ENCODE results near the gene SEH1L. TPM values are rescaled to one million over a fixed set of nuclear protein-coding genes. Genes with fewer than 3 reads are reported as not detected.
A peak's percentile ranks its signal among the peaks of the same experiment; 100 is the strongest.
"Not testable (repeated sequence)": the region's sequence is repeated elsewhere in the genome, so short reads cannot be mapped to it uniquely, and the experiment has no call there.

SEH1L gene, protein sequence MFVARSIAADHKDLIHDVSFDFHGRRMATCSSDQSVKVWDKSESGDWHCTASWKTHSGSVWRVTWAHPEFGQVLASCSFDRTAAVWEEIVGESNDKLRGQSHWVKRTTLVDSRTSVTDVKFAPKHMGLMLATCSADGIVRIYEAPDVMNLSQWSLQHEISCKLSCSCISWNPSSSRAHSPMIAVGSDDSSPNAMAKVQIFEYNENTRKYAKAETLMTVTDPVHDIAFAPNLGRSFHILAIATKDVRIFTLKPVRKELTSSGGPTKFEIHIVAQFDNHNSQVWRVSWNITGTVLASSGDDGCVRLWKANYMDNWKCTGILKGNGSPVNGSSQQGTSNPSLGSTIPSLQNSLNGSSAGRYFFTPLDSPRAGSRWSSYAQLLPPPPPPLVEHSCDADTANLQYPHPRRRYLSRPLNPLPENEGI
- total RNA-seq: 10 to 100 TPM; 77.8 to 94.5 TPM

- peaks cover 5 to 13% of the 10 kb centered on the region in 2 donors for H3K36me3 Mint-ChIP-seq (ENCODE audit: insufficient read depth in 2 of 2)
- peaks cover 53% of the 10 kb centered on the region for H3K4me1 Mint-ChIP-seq (ENCODE audit: low read depth)
- no peaks in the 10 kb centered on the region for H3K9me3 Mint-ChIP-seq
- H3K4me3 Mint-ChIP-seq: peak within 1 kb of the TSS; percentile 87 to 96
- DNase-seq: peak; percentile 99 to 100
- no peaks in the 10 kb centered on the region for H3K27me3 Mint-ChIP-seq (ENCODE audit: low read depth)
- ATAC-seq (replicated peaks in 1 of 2): peak; percentile 85 to 86
- peak within 1 kb of the TSS; percentile 89 for H3K27ac Mint-ChIP-seq
These were observed at the start of gene SEH1L for GRCh38 chr18:12947285-12948049. Gene SEH1L (plus strand): TSS chr18:12948011. CDS start chr18:12948122, 111 bp downstream.

DNA sequence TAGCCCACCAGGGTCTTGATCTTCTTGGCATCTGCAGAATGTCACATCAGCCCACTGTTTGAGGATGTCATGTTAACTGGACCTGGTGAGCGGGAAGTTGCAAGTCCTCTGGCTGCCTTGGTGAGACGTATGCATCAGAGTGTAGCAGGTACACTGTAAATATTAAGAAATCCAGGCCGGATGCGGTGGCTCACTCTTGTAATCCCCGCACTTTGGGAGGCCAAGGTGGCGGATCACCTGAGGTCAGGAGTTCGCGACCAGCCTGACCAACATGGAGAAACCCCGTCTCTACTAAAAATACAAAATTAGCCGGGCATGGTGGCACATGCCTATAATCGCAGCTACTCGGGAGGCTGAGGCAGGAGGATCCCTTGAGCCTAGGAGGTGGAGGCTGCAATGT is 46.6 kb upstream of the SEH1L start:
- not testable (repeated sequence) for H3K27ac Mint-ChIP-seq; ATAC-seq (replicated peaks in 1 of 2); H3K4me1 Mint-ChIP-seq (ENCODE audit: low read depth); H3K36me3 Mint-ChIP-seq (ENCODE audit: insufficient read depth in 2 of 2); H3K9me3 Mint-ChIP-seq; DNase-seq; H3K4me3 Mint-ChIP-seq; H3K27me3 Mint-ChIP-seq (ENCODE audit: low read depth)

- DNase-seq (peak; percentile 46 to 60), ATAC-seq (replicated peaks in 1 of 2) (peak; percentile 51 to 71)
- Mint-ChIP-seq H3K36me3 (ENCODE audit: insufficient read depth in 2 of 2) (no peaks in the 10 kb centered on the region), H3K4me1 (ENCODE audit: low read depth) (peaks cover 6% of the 10 kb centered on the region), H3K9me3 (no peaks in the 10 kb centered on the region), H3K27ac (peak overlapping the region; percentile 90), H3K27me3 (ENCODE audit: low read depth) (no peaks in the 10 kb centered on the region), H3K4me3 (peak overlapping the region; percentile 48 to 58)
These were observed 43.7 kb upstream of the SEH1L start for GRCh38 chr18:12904012-12904516.

- Mint-ChIP-seq H3K9me3 (no peaks in the 10 kb centered on the region), H3K4me1 (ENCODE audit: low read depth) (peaks cover 13% of the 10 kb centered on the region), H3K27ac (no peak overlapping the region), H3K27me3 (ENCODE audit: low read depth) (no peaks in the 10 kb centered on the region), H3K4me3 (no peak overlapping the region), H3K36me3 (ENCODE audit: insufficient read depth in 2 of 2) (no peaks in the 10 kb centered on the region)
- DNase-seq (no peak), ATAC-seq (replicated peaks in 1 of 2) (no peak)
These were observed 41.7 kb upstream of the SEH1L start for GRCh38 chr18:12906119-12906518.

GRCh38 chr18:12906773-12907172 is 41.0 kb upstream of the SEH1L start:
- no peak for DNase-seq
- Mint-ChIP-seq H3K9me3 (no peaks in the 10 kb centered on the region), H3K27ac (no peak overlapping the region), H3K27me3 (ENCODE audit: low read depth) (no peaks in the 10 kb centered on the region), H3K4me1 (ENCODE audit: low read depth) (peaks cover 18% of the 10 kb centered on the region), H3K4me3 (no peak overlapping the region), H3K36me3 (ENCODE audit: insufficient read depth in 2 of 2) (no peaks in the 10 kb centered on the region)
- ATAC-seq (replicated peaks in 1 of 2): no peak

GRCh38 chr18:12907258-12907925 is 40.4 kb upstream of the SEH1L start:
- Mint-ChIP-seq H3K9me3 (no peaks in the 10 kb centered on the region), H3K27ac (no peak overlapping the region), H3K27me3 (ENCODE audit: low read depth) (no peaks in the 10 kb centered on the region)

GRCh38 chr18:12908706-12909105 is 39.1 kb upstream of the SEH1L start:
- H3K36me3 Mint-ChIP-seq (ENCODE audit: insufficient read depth in 2 of 2): peaks cover 2 to 10% of the 10 kb centered on the region in 2 donors

More at GRCh38 chr18:12907258-12907925, 40.4 kb upstream of the SEH1L start:
- ATAC-seq (replicated peaks in 1 of 2) (no peak), DNase-seq (no peak)
- Mint-ChIP-seq H3K36me3 (ENCODE audit: insufficient read depth in 2 of 2) (no peaks in the 10 kb centered on the region), H3K4me3 (no peak overlapping the region), H3K4me1 (ENCODE audit: low read depth) (peaks cover 18% of the 10 kb centered on the region)

DNA sequence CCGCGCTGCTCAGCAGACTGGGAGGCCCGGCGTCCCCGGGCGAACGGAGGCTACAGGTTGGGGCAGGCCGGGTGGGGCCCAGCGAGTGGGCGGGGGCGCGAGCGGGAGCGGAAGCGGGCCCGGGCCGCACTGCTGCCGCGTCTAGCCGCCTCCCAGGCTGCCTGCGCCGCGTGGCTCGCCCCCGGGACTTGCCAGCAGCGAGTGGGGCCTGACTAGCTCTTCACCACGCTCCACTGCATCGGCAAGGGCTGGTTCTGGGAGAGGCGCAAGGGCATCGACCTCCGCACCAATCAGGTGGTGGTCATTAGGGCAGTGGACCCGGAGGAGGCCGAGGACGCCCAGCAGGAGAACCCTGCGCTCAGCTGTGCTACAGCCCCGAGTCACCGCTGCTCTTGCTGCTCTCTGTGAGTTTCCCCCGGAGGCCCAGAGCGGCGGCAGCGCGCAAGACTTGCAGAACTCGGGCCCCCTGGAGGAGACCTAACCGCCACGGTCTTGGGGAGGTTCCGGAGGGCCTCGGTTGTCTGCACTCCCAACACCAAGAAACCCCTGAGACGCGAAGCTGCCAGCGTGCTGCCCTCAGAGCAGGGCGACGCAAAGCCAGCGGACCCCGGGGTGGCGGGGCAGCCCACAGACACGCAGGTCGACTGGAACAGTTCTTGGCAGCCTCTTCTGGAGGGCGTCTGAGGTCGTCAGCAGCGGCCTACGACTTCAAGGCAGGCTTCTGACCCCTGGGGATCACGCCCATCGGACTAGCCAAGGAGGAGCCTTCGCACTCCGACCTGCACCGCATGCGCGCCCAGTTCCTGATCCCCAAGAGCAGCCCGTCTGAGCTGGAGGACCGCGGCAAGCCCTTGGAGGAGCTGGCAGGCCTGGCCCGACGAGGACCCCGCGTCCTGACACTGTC is 36.5 kb upstream of the SEH1L start:
- H3K27me3 Mint-ChIP-seq (ENCODE audit: low read depth): no peaks in the 10 kb centered on the region
- H3K4me3 Mint-ChIP-seq: peak overlapping the region; percentile 69 to 74
- ATAC-seq (replicated peaks in 1 of 2) (peak; percentile 93 to 97), DNase-seq (peak; percentile 75)
- no peak overlapping the region for H3K27ac Mint-ChIP-seq
- peaks cover 2 to 13% of the 10 kb centered on the region in 2 donors for H3K36me3 Mint-ChIP-seq (ENCODE audit: insufficient read depth in 2 of 2)
- H3K9me3 Mint-ChIP-seq: peaks cover 6 to 8% of the 10 kb centered on the region in 2 donors
- H3K4me1 Mint-ChIP-seq (ENCODE audit: low read depth): peaks cover 12% of the 10 kb centered on the region

More at GRCh38 chr18:12908706-12909105, 39.1 kb upstream of the SEH1L start:
- Mint-ChIP-seq H3K27me3 (ENCODE audit: low read depth) (no peaks in the 10 kb centered on the region), H3K4me3 (no peak overlapping the region), H3K4me1 (ENCODE audit: low read depth) (peaks cover 18% of the 10 kb centered on the region), H3K27ac (no peak overlapping the region), H3K9me3 (peaks cover 6% of the 10 kb centered on the region in 2 donors)
- ATAC-seq (replicated peaks in 1 of 2) (no peak), DNase-seq (no peak)

DNA sequence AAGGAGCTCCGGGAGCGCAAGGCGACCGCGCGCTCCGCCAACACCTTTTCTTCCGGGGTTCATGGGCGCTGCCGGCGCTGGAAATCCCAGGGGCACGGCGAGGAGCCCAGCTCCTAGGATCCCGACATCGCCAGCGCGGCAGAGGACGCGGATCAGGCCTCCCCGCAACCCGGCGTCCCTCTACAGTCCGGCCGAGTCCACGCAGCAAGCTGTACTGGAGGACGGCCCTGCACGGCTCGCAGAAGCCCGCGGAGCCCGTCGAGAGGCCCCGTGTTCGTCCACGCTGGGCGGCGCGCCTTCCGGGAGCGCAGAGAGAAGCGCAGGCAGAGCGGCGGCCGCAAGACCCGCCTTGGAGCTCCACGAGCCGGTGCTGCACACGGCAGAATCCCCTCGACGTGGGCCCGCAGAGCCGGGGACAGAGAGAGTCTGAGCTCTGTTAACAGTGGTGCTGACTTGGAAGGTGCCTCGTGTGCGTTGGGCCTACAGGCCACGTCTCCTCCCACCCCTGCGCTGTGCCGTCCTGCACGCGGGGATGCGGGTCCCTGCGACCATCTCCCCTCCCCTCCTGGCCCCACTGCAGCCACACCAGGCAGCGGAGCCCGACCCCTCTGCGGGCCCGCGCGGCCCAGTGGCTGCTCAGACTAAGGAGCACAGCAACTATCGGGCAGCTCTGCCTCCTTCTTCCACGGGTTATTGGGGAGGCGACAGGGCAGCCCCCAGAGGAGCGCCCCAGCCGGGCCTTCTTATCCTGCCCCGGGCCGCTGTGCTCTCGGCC is 35.7 kb upstream of the SEH1L start:
- DNase-seq: no peak
- H3K27me3 Mint-ChIP-seq (ENCODE audit: low read depth): no peaks in the 10 kb centered on the region
- peaks cover 2 to 13% of the 10 kb centered on the region in 2 donors for H3K36me3 Mint-ChIP-seq (ENCODE audit: insufficient read depth in 2 of 2)
- H3K27ac Mint-ChIP-seq: no peak overlapping the region
- peak overlapping the region in 1 of 2 donors; percentile 22 for H3K4me3 Mint-ChIP-seq
- peaks cover 12% of the 10 kb centered on the region for H3K4me1 Mint-ChIP-seq (ENCODE audit: low read depth)
- no peak for ATAC-seq (replicated peaks in 1 of 2)
- H3K9me3 Mint-ChIP-seq: peaks cover 6 to 8% of the 10 kb centered on the region in 2 donors

DNA sequence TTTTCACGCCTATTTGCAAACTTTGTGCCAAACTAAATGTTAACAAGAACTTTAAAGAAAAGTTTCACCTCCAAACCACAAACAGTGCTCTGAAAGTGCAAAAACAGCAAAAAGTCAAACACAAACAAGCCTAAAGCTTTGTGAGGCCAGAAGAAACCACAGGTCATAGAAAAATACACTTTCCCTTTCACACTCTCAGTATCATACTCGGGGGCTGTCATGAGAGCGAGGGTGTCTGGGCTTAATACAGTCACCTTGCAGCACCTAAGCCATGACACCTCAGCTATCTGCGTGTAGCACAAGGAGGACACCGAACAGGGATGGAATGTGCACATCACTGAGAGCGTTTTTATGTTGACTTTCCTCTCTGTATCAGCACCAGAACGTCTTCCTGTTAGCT is 26.6 kb upstream of the SEH1L start:
- Mint-ChIP-seq H3K4me3 (peak overlapping the region; percentile 36 to 49), H3K36me3 (ENCODE audit: insufficient read depth in 2 of 2) (no peaks in the 10 kb centered on the region), H3K27ac (no peak overlapping the region), H3K9me3 (no peaks in the 10 kb centered on the region), H3K4me1 (ENCODE audit: low read depth) (peaks cover 11% of the 10 kb centered on the region), H3K27me3 (ENCODE audit: low read depth) (peaks cover 6% of the 10 kb centered on the region)
- peak; percentile 97 to 98 for ATAC-seq (replicated peaks in 1 of 2)
- DNase-seq: peak; percentile 32 to 35

- no peaks in the 10 kb centered on the region for H3K36me3 Mint-ChIP-seq (ENCODE audit: insufficient read depth in 2 of 2)
- DNase-seq (no peak), ATAC-seq (replicated peaks in 1 of 2) (no peak)
- peaks cover 6% of the 10 kb centered on the region for H3K27me3 Mint-ChIP-seq (ENCODE audit: low read depth)
- H3K4me1 Mint-ChIP-seq (ENCODE audit: low read depth): peaks cover 11% of the 10 kb centered on the region
- H3K27ac Mint-ChIP-seq: no peak overlapping the region
- H3K9me3 Mint-ChIP-seq: no peaks in the 10 kb centered on the region
- no peak overlapping the region for H3K4me3 Mint-ChIP-seq
These were observed 25.5 kb upstream of the SEH1L start for GRCh38 chr18:12922266-12922665.

Data from activated T-cell treated with anti-CD3 and anti-CD28 coated beads, Interleukin-2, amount 50 U/mL, for 72 hours (primary cell).